Karpas-422 (cell line): ENCODE results near the gene ARL4A. TPM values are rescaled to one million over a fixed set of nuclear protein-coding genes. Genes with fewer than 3 reads are reported as not detected.

Source experiments
- DNase-seq: peaks from one replicate; pipeline ENCODE4 v3.0.0-alpha.2; 2015
- H2AFZ ChIP-seq: fragments of 200-600 bp; sonication (generic); 2 replicates; pipeline ENCODE4 v1.6.1; 2014; ENCODE audit warnings: antibody characterized with exemption, low read length, mixed read lengths
- H3K27ac ChIP-seq: fragments of 200-600 bp; sonication (generic); 2 replicates; pipeline ENCODE4 v1.5.1; 2014; ENCODE audit warnings: mild to moderate bottlenecking, low read length, moderate library complexity
- H3K27me3 ChIP-seq: fragments of 200-600 bp; sonication (generic); 2 replicates; pipeline ENCODE4 v1.6.1; 2014; ENCODE audit warnings: low read length, mixed read lengths
- H3K36me3 ChIP-seq: fragments of 200-600 bp; sonication (generic); 2 replicates; pipeline ENCODE4 v1.6.1; 2014; ENCODE audit warnings: low read length, mixed read lengths; ENCODE audit not compliant: insufficient read depth
- H3K4me1 ChIP-seq: fragments of 200-600 bp; sonication (generic); 2 replicates; pipeline ENCODE4 v1.6.1; 2014; ENCODE audit warnings: mild to moderate bottlenecking, low read length, mixed read lengths
- H3K4me2 ChIP-seq: fragments of 200-600 bp; sonication (generic); 2 replicates; pipeline ENCODE4 v1.6.1; 2014; ENCODE audit warnings: low read length, low read depth, mild to moderate bottlenecking; ENCODE audit not compliant: poor library complexity, severe bottlenecking
- H3K4me3 ChIP-seq: fragments of 200-600 bp; sonication (generic); 2 replicates; pipeline ENCODE4 v1.5.1; 2014; ENCODE audit warnings: mild to moderate bottlenecking, antibody characterized with exemption, low read length, mixed read lengths
- H3K79me2 ChIP-seq: fragments of 200-600 bp; sonication (generic); 2 replicates; pipeline ENCODE4 v1.6.1; 2014; ENCODE audit warnings: mild to moderate bottlenecking, low read length, mixed read lengths
- H3K9ac ChIP-seq: fragments of 200-600 bp; sonication (generic); 2 replicates; pipeline ENCODE4 v1.6.0; 2014; ENCODE audit warnings: low read length
- H3K9me2 ChIP-seq: fragments of 200-600 bp; sonication (generic), shearing (Covaris generic); replicated peaks from 2 replicates; pipeline ENCODE4 v1.6.0; 2014; ENCODE audit warnings: mild to moderate bottlenecking, low read length, moderate library complexity; ENCODE audit not compliant: insufficient read depth
- H3K9me3 ChIP-seq: fragments of 300-700, 200-600 bp; sonication (generic); 2 replicates; pipeline ENCODE4 v1.6.1; 2014; ENCODE audit warnings: low read length, mixed read lengths
- H4K20me1 ChIP-seq: fragments of 200-600 bp; sonication (generic); 2 replicates; pipeline ENCODE4 v1.6.1; 2014; ENCODE audit warnings: mild to moderate bottlenecking, antibody characterized with exemption, low read length, low read depth; ENCODE audit not compliant: insufficient read depth
- total RNA-seq: library from RNA; depleted of rRNA; stranded (reverse); fragments of >200 nt; shearing (Covaris generic); gene quantifications from 2 replicates; pipeline ENCODE4 v1.2.3, GENCODE V29; 2014; ENCODE audit warnings: low replicate concordance

Gene ARL4A
- total RNA-seq, 1 experiment from 2014 or later = not detected

- H3K36me3 ChIP-seq = no peaks in the 10 kb centered on the region
- H3K9me2 ChIP-seq = no peaks in the 10 kb centered on the region
- no peaks in the 10 kb centered on the region for H4K20me1 ChIP-seq
- H3K4me3 ChIP-seq = no peak overlapping the region
- H3K79me2 ChIP-seq = no peaks in the 10 kb centered on the region
- H3K9me3 ChIP-seq = no peaks in the 10 kb centered on the region
- H3K9ac ChIP-seq = no peak overlapping the region
- DNase-seq = no peak
- no peak overlapping the region for H3K27ac ChIP-seq
- H2AFZ ChIP-seq = no peak overlapping the region
- H3K4me2 ChIP-seq = no peak overlapping the region
- no peaks in the 10 kb centered on the region for H3K4me1 ChIP-seq
- no peaks in the 10 kb centered on the region for H3K27me3 ChIP-seq
These were observed 43.1 kb downstream of the ARL4A start for GRCh38 chr7:12730523-12730922.

GRCh38 chr7:12731214-12731656 lies 43.8 kb downstream of the ARL4A start:
- Histone ChIP-seq H3K4me1 (no peaks in the 10 kb centered on the region), H3K79me2 (no peaks in the 10 kb centered on the region), H3K36me3 (no peaks in the 10 kb centered on the region), H3K9me3 (no peaks in the 10 kb centered on the region), H3K4me3 (no peak overlapping the region), H3K9me2 (no peaks in the 10 kb centered on the region), H2AFZ (no peak overlapping the region), H3K27me3 (no peaks in the 10 kb centered on the region), H4K20me1 (no peaks in the 10 kb centered on the region), H3K4me2 (no peak overlapping the region), H3K27ac (no peak overlapping the region), H3K9ac (no peak overlapping the region)
- no peak for DNase-seq

GRCh38 chr7:12731775-12732174 lies 44.3 kb downstream of the ARL4A start:
- H3K27ac ChIP-seq = no peak overlapping the region

GRCh38 chr7:12732428-12732827 lies 45.0 kb downstream of the ARL4A start:
- Histone ChIP-seq H3K9me2 (no peaks in the 10 kb centered on the region), H2AFZ (no peak overlapping the region), H3K36me3 (no peaks in the 10 kb centered on the region), H3K9me3 (no peaks in the 10 kb centered on the region), H3K4me3 (no peak overlapping the region), H3K79me2 (no peaks in the 10 kb centered on the region), H3K4me2 (no peak overlapping the region), H3K9ac (no peak overlapping the region), H4K20me1 (no peaks in the 10 kb centered on the region), H3K27me3 (no peaks in the 10 kb centered on the region), H3K27ac (no peak overlapping the region), H3K4me1 (no peaks in the 10 kb centered on the region)
- no peak for DNase-seq

More at GRCh38 chr7:12731775-12732174, 44.3 kb downstream of the ARL4A start:
- Histone ChIP-seq H3K4me3 (no peak overlapping the region), H3K9me3 (no peaks in the 10 kb centered on the region), H2AFZ (no peak overlapping the region), H3K4me1 (no peaks in the 10 kb centered on the region), H3K27me3 (no peaks in the 10 kb centered on the region), H3K4me2 (no peak overlapping the region), H3K9me2 (no peaks in the 10 kb centered on the region), H3K9ac (no peak overlapping the region), H3K79me2 (no peaks in the 10 kb centered on the region), H4K20me1 (no peaks in the 10 kb centered on the region), H3K36me3 (no peaks in the 10 kb centered on the region)
- no peak for DNase-seq

- DNase-seq = no peak
- Histone ChIP-seq H3K4me3 (no peak overlapping the region), H2AFZ (no peak overlapping the region), H3K27me3 (no peaks in the 10 kb centered on the region), H3K9ac (no peak overlapping the region), H3K9me2 (no peaks in the 10 kb centered on the region), H3K36me3 (no peaks in the 10 kb centered on the region), H3K9me3 (no peaks in the 10 kb centered on the region), H3K4me2 (no peak overlapping the region), H3K27ac (no peak overlapping the region), H4K20me1 (no peaks in the 10 kb centered on the region), H3K79me2 (no peaks in the 10 kb centered on the region), H3K4me1 (no peaks in the 10 kb centered on the region)
These were observed 48.5 kb downstream of the ARL4A start for GRCh38 chr7:12735923-12736322.

GRCh38 chr7:12737373-12737772 lies 49.9 kb downstream of the ARL4A start:
- Histone ChIP-seq H3K4me1 (no peaks in the 10 kb centered on the region), H3K79me2 (no peaks in the 10 kb centered on the region), H3K36me3 (no peaks in the 10 kb centered on the region), H3K27me3 (no peaks in the 10 kb centered on the region), H2AFZ (no peak overlapping the region), H3K9me3 (no peaks in the 10 kb centered on the region), H3K4me2 (no peak overlapping the region), H3K9me2 (no peaks in the 10 kb centered on the region), H4K20me1 (no peaks in the 10 kb centered on the region), H3K27ac (no peak overlapping the region), H3K9ac (no peak overlapping the region), H3K4me3 (no peak overlapping the region)
- no peak for DNase-seq

GRCh38 chr7:12737836-12738235 lies 50.4 kb downstream of the ARL4A start:
- Histone ChIP-seq H4K20me1 (no peaks in the 10 kb centered on the region), H3K4me3 (no peak overlapping the region), H3K79me2 (no peaks in the 10 kb centered on the region), H3K27ac (no peak overlapping the region), H3K4me1 (no peaks in the 10 kb centered on the region), H3K4me2 (no peak overlapping the region), H3K36me3 (no peaks in the 10 kb centered on the region), H2AFZ (no peak overlapping the region), H3K27me3 (no peaks in the 10 kb centered on the region), H3K9me3 (no peaks in the 10 kb centered on the region), H3K9ac (no peak overlapping the region), H3K9me2 (no peaks in the 10 kb centered on the region)
- no peak for DNase-seq

- no peak overlapping the region for H3K9ac ChIP-seq
- H3K9me3 ChIP-seq = no peaks in the 10 kb centered on the region
- no peaks in the 10 kb centered on the region for H3K9me2 ChIP-seq
- no peak for DNase-seq
- H3K4me1 ChIP-seq = no peaks in the 10 kb centered on the region
- H3K4me3 ChIP-seq = no peak overlapping the region
- H3K27ac ChIP-seq = no peak overlapping the region
- no peaks in the 10 kb centered on the region for H3K36me3 ChIP-seq
- no peaks in the 10 kb centered on the region for H3K79me2 ChIP-seq
- H3K27me3 ChIP-seq = no peaks in the 10 kb centered on the region
- no peak overlapping the region for H3K4me2 ChIP-seq
- no peaks in the 10 kb centered on the region for H4K20me1 ChIP-seq
- H2AFZ ChIP-seq = no peak overlapping the region
These were observed 51.2 kb downstream of the ARL4A start for GRCh38 chr7:12738665-12739064.
